AG09309 (cell line): ENCODE measurements around the gene KRTCAP3.

ENCODE experiments used
- DNase-seq: peaks from one replicate; pipeline ENCODE4 v3.0.0-alpha.2; 2010; ENCODE audit warnings: low read depth
- H3K4me3 ChIP-seq: 2 replicates; pipeline ENCODE4 v1.5.1; 2011; ENCODE audit warnings: mild to moderate bottlenecking, low read depth, low read length, moderate library complexity; ENCODE audit not compliant: control insufficient read depth
- CTCF ChIP-seq: IDR thresholded peaks from 2 replicates; pipeline ENCODE4 v1.5.1; 2011; ENCODE audit warnings: mild to moderate bottlenecking, low read depth, low read length, inconsistent platforms; ENCODE audit not compliant: insufficient read depth, control insufficient read depth; ENCODE audit errors: missing control alignments

Gene KRTCAP3

DNA sequence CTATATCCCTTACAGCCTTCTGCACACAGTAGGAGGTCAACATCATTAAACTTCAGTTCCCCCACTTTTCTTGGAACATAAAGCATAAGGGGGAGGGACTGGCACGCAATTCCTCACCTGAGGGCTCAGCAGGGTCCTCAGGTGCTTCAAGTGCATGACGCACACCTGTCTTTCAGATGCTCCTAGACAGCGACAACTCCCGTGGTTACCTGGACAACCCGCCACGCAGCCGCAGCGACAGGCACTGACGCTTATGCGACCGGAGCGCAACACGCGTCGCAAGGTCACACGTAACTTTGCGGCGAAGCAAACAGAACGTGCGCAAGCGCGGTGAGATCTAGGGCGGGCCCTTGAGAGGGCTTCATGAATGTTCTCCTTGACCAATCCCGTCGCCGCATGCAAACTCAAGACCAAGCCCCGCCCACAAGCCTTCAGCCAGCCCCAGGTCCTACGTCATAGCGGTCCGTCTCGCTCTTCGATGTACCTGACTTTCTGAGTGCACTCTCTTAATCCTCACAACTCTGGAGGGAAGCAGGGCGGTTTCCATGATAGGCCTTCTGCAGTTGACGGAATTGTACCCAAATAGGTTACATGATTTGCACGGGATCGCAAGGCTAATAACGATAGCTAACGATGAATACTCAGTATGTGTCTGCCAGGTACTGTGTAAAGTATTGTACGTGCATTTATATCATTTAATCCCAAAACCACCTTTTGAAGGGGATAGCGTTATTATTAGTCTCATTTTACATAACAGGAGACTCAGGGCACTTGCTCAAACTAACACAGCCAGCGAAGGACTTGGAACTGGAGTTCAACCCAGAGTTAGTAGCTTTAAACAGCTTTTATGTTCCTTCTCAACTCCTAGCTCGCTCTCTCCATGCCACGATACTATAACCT, 47.6 kb downstream of the KRTCAP3 start, which contains the start of gene IFT172:
Gene IFT172 (minus strand): TSS at position 246 of the 900 bp plus-strand sequence. CDS start 90 bp downstream, at position 156.
- peak within 1 kb of the TSS; percentile 77 for H3K4me3 ChIP-seq
- peak; percentile 87 for DNase-seq
- TF ChIP-seq CTCF = no peak

DNA sequence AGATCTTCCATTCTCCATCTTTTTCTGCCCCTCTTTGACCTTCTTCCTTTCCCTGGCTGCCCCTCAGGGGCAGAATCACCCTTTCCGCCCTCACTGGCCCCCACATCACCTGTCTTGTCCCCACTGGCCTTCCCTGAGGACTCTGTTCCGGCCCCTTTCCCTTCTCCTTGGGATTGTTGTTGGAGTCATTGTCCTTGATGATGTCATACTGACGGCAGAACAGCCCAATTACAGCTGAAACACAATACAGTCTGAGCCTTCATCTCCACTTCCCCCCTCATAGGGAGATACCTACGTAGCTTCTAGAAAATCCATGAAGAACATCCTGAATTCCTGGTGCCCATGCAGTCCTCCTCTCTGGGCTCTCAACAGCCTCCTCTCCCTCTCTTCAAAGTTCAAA, 50.4 kb downstream of the KRTCAP3 start:
- no peak for TF ChIP-seq CTCF
- DNase-seq = no peak
- H3K4me3 ChIP-seq = no peak overlapping the region

GRCh38 chr2:27493948-27494283, 51.7 kb downstream of the KRTCAP3 start:
- peak overlapping the region; percentile 95 for H3K4me3 ChIP-seq
- no peak for DNase-seq
- TF ChIP-seq CTCF = no peak
